Measurements from ENCODE around the gene RGMB. TPM values are rescaled to one million over a fixed set of nuclear protein-coding genes. Genes with fewer than 3 reads are reported as not detected.

RGMB gene
- polyA plus RNA-seq, 1 donor from 2014 or later = 58.4 TPM

DNA sequence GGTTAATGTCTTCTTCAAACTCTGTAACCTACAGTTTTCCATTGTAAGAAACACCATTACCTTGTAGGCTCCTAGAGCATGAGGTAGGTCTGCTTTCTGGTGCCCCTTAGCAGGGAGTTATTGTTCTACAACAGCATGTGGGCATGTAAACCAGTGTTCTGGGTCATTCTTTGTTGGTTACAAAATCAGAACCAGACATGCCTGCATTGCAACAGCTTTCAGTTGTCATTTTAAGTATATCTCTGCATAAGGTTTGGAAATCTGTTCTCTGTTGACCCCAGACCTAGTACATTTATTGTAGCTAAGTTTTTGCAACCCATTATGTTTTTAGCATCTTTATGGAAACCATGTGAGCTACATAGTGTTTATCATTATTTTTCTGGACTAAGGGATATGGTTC is 10.9 kb downstream of the RGMB start:
- Histone ChIP-seq H2AFZ (ENCODE audit: low read depth, low read length) (no peak overlapping the region), H3K4me2 (ENCODE audit: low read length) (no peak overlapping the region), H4K20me1 (ENCODE audit: insufficient read depth) (no peaks in the 10 kb centered on the region), H3K4me3 (ENCODE audit: low read length) (peak overlapping the region; percentile 34), H3K9me2 (ENCODE audit: insufficient read depth, low read length) (no peaks in the 10 kb centered on the region), H3K27me3 (ENCODE audit: insufficient read depth, low read depth, low read length) (no peaks in the 10 kb centered on the region), H3K79me2 (replicated peaks; ENCODE audit: insufficient read depth, low read length) (peaks cover 99% of the 10 kb centered on the region), H3K36me3 (ENCODE audit: insufficient read depth, low read length) (peaks cover 25% of the 10 kb centered on the region), H3K9me3 (ENCODE audit: low read length) (no peaks in the 10 kb centered on the region), H3K9ac (ENCODE audit: low read length) (no peak overlapping the region), H3F3A (ENCODE audit: insufficient read depth, low read length, poor library complexity, severe bottlenecking) (no peaks in the 10 kb centered on the region), H3K27ac (ENCODE audit: low read length) (no peak overlapping the region)
- TF ChIP-seq REST (IDR thresholded peaks at IDR 0.05; ENCODE audit: borderline replicate concordance) (no peak), EZH2 (IDR thresholded peaks at IDR 0.05; ENCODE audit: borderline replicate concordance, insufficient read depth, low read length, poor library complexity, severe bottlenecking) (no peak), SMC3 (conservative IDR thresholded peaks at IDR 0.05; ENCODE audit: poor library complexity) (no peak), RAD21 (conservative IDR thresholded peaks at IDR 0.05) (no peak), MXI1 (conservative IDR thresholded peaks at IDR 0.05; ENCODE audit: poor library complexity, severe bottlenecking) (no peak), POLR2AphosphoS5 (IDR thresholded peaks at IDR 0.05) (no peak)
- TF ChIP-seq, protein P1, sequence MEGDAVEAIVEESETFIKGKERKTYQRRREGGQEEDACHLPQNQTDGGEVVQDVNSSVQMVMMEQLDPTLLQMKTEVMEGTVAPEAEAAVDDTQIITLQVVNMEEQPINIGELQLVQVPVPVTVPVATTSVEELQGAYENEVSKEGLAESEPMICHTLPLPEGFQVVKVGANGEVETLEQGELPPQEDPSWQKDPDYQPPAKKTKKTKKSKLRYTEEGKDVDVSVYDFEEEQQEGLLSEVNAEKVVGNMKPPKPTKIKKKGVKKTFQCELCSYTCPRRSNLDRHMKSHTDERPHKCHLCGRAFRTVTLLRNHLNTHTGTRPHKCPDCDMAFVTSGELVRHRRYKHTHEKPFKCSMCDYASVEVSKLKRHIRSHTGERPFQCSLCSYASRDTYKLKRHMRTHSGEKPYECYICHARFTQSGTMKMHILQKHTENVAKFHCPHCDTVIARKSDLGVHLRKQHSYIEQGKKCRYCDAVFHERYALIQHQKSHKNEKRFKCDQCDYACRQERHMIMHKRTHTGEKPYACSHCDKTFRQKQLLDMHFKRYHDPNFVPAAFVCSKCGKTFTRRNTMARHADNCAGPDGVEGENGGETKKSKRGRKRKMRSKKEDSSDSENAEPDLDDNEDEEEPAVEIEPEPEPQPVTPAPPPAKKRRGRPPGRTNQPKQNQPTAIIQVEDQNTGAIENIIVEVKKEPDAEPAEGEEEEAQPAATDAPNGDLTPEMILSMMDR (IDR thresholded peaks at IDR 0.05; ENCODE audit: poor library complexity, severe bottlenecking) = no peak

DNA sequence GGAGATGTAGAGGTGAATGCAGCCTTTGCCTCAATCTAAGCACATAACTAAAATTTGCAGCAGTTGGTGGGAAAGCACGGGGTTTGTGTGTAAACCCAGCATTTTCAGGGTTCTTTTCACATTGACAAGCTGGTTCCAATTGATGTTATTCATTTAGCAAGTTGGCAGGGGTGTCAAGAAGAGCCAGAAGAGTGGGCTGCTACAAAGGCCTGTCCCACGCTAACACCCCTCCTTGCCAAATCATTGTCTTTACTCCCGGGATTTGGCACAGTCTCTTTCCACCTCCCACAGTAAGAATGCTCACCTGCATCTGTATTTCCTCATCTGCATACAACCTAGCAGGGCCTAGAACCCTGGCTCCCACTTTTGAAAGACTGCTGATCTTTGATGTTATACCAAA is 11.8 kb downstream of the RGMB start:
- Histone ChIP-seq H4K20me1 (ENCODE audit: insufficient read depth) (no peaks in the 10 kb centered on the region), H3K36me3 (ENCODE audit: insufficient read depth, low read length) (peaks cover 25% of the 10 kb centered on the region), H3K4me3 (ENCODE audit: low read length) (peak overlapping the region; percentile 34), H3K9me2 (ENCODE audit: insufficient read depth, low read length) (no peaks in the 10 kb centered on the region), H3K27me3 (ENCODE audit: insufficient read depth, low read depth, low read length) (no peaks in the 10 kb centered on the region), H3K9ac (ENCODE audit: low read length) (no peak overlapping the region), H2AFZ (ENCODE audit: low read depth, low read length) (no peak overlapping the region), H3K27ac (ENCODE audit: low read length) (no peak overlapping the region), H3F3A (ENCODE audit: insufficient read depth, low read length, poor library complexity, severe bottlenecking) (no peaks in the 10 kb centered on the region), H3K79me2 (replicated peaks; ENCODE audit: insufficient read depth, low read length) (peaks cover 95% of the 10 kb centered on the region), H3K9me3 (ENCODE audit: low read length) (no peaks in the 10 kb centered on the region), H3K4me2 (ENCODE audit: low read length) (no peak overlapping the region)
- TF ChIP-seq EP300 (conservative IDR thresholded peaks at IDR 0.05; ENCODE audit: poor library complexity, severe bottlenecking) = no peak
- no peak for TF ChIP-seq TAF1 (IDR thresholded peaks at IDR 0.05; ENCODE audit: low read depth)
- TF ChIP-seq REST (IDR thresholded peaks at IDR 0.05; ENCODE audit: borderline replicate concordance) = no peak
- no peak for TF ChIP-seq EZH2 (IDR thresholded peaks at IDR 0.05; ENCODE audit: borderline replicate concordance, insufficient read depth, low read length, poor library complexity, severe bottlenecking)
- no peak for TF ChIP-seq POLR2AphosphoS5 (IDR thresholded peaks at IDR 0.05)
- TF ChIP-seq RAD21 (conservative IDR thresholded peaks at IDR 0.05) = no peak
- no peak for TF ChIP-seq SMC3 (conservative IDR thresholded peaks at IDR 0.05; ENCODE audit: poor library complexity)
- no peak for TF ChIP-seq MXI1 (conservative IDR thresholded peaks at IDR 0.05; ENCODE audit: poor library complexity, severe bottlenecking)
- TF ChIP-seq, protein P1 (IDR thresholded peaks at IDR 0.05; ENCODE audit: poor library complexity, severe bottlenecking) = no peak
